Spleen (tissue), 11 donors: ENCODE results near the gene MPC1L. TPM values are rescaled to one million over a fixed set of nuclear protein-coding genes. Genes with fewer than 3 reads are reported as not detected.

ENCODE experiments used
- DNase-seq: peaks from one replicate; pipeline ENCODE4 v3.0.0-alpha.2; 2020
- H3K27ac ChIP-seq, 8 donors: fragments of 200-600 bp; sonication (generic) in 7 of 8; 1 replicate in 4 of 8; 2 replicates in 4 of 8; pipeline versions ENCODE4 v1.5.0 to v1.8.0; 2016 to 2021; ENCODE audit warnings: inconsistent platforms in 4 of 8, mild to moderate bottlenecking in 4 of 8, moderate library complexity in 1 of 8
- H3K27me3 ChIP-seq, 7 donors: fragments of 200-600 bp; sonication (generic) in 6 of 7; replicated peaks in 1 of 7; 1 replicate in 4 of 7; 2 replicates in 3 of 7; pipeline versions ENCODE4 v1.5.0 to v1.8.0; 2016 to 2021; ENCODE audit warnings: inconsistent platforms in 3 of 7, mild to moderate bottlenecking in 1 of 7
- H3K36me3 ChIP-seq, 6 donors: fragments of 200-600 bp; sonication (generic) in 5 of 6; 1 replicate in 4 of 6; 2 replicates in 2 of 6; pipeline versions ENCODE4 v1.5.0 to v1.8.0; 2016 to 2021; ENCODE audit warnings: inconsistent platforms in 2 of 6
- H3K4me1 ChIP-seq, 6 donors: fragments of 200-600 bp; sonication (generic) in 5 of 6; 1 replicate in 3 of 6; 2 replicates in 3 of 6; pipeline versions ENCODE4 v1.5.0 to v1.8.0; 2016 to 2021; ENCODE audit warnings: inconsistent platforms in 3 of 6
- H3K4me3 ChIP-seq, 8 donors: fragments of 200-600 bp; sonication (generic) in 7 of 8; 1 replicate in 4 of 8; 2 replicates in 4 of 8; pipeline versions ENCODE4 v1.5.0 to v1.8.0; 2016 to 2021; ENCODE audit warnings: inconsistent platforms in 4 of 8, mild to moderate bottlenecking in 4 of 8, moderate library complexity in 2 of 8
- H3K9me3 ChIP-seq, 8 donors: fragments of 200-600 bp; sonication (generic) in 7 of 8; 1 replicate in 4 of 8; 2 replicates in 4 of 8; pipeline versions ENCODE4 v1.5.0 to v1.8.0; 2016 to 2021; ENCODE audit warnings: inconsistent platforms in 4 of 8
- POLR2A ChIP-seq, 3 donors: fragments of 450-650 bp; IDR thresholded peaks; one replicate each; pipeline ENCODE4 v1.5.1; 2017; ENCODE audit warnings: antibody characterized with exemption in 3 of 3, mild to moderate bottlenecking in 1 of 3
- POLR2AphosphoS5 ChIP-seq, 3 donors: sonication (generic); formaldehyde crosslinking; IDR thresholded peaks; one replicate each; pipeline ENCODE4 v1.5.1; 2017; ENCODE audit warnings: antibody characterized with exemption in 3 of 3
- WGBS, 5 donors: extraction: QIAGEN DNeasy Blood & Tissue Kit in 3 of 5; methylation state at CpG; one replicate each; pipeline versions ENCODE4 v1.1.5 to v1.1.7; 2013 to 2018; 5-methylcytosine and 5-hydroxymethylcytosine counted together
- intact Hi-C: fragments of 100-400 bp; cut with DNase I; formaldehyde crosslinking; loops from one replicate; pipeline ENCODE4 v1.15.0; 2023; ENCODE audit warnings: low total_unique reads
- polyA plus RNA-seq, 3 donors: library from polyadenylated mRNA; stranded (reverse); fragments of 200-250 nt; gene quantifications; one replicate each; pipeline ENCODE4 v1.2.1, GENCODE V29; 2013
- total RNA-seq, 7 donors: library from RNA; depleted of rRNA in 3 of 7; stranded (reverse); fragments of >200 nt in 3 of 7; fragmentation: NEBNext Ultra II Directional in 4 of 7; extraction: Animal tissue kit (Norgen Biotek cat#: 25700) in 4 of 7; gene quantifications; one replicate each; pipeline versions ENCODE4 v1.1.0 to v1.2.1, GENCODE V29; 2016 to 2021
- TF ChIP-seq, protein P1 (sequence below), 11 experiments: fragments of 200-600 bp in 7 of 11; fragments of 450-650 bp in 4 of 11; sonication (generic) in 4 of 11; IDR thresholded peaks in 8 of 11; conservative IDR thresholded peaks in 3 of 11; 1 replicate in 7 of 11; 2 replicates in 4 of 11; pipeline versions ENCODE4 v1.4.0 to v1.8.0; 2016 to 2021; ENCODE audit warnings: antibody characterized with exemption in 11 of 11, inconsistent platforms in 4 of 11, mild to moderate bottlenecking in 1 of 11
- donor health status: healthy with polysubstance abuse.
- donor health status: DM: no; HTN: no; CAD: no; lungs with moderate emphysema.
- donor health status: DM: no; HTN: no; CAD: no.
- donor health status: Bipolar disorder and iron deficiency.
- donor health status: healthy.
- donor health status: DM: no; HTN: no; CAD: no.
- donor health status: DM: yes; HTN: yes; CAD: no.

The MPC1L gene
- total and polyA plus RNA-seq, 10 donors, result 0.28 TPM; not detected in 9

DNA sequence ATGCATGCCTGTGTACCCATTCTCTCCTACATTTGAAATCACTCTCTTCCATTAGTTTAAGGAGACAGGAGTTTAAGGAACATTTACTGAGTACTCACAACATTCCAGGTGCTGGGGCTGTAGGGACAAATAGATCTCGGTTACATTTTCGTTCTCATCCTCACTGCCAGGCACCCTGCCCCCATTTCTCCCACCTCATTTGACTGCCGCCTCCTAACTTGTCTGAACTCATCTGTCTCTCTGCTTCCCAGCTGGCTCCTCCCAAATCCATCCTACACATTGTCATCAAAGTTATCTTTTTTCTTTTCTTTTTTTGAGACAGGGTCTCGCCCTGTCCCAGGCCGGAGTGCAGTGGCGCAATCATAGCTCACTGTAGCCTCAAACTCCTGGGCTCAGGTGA, 19.8 kb upstream of the MPC1L start:
- intact Hi-C loops, result no loop called here
- Histone ChIP-seq H3K27me3 (peaks cover 0 to 4% (median 0%) of the 10 kb centered on the region in 7 donors), H3K4me1 (no peaks in the 10 kb centered on the region), H3K36me3 (peaks cover 0 to 69% (median 24%) of the 10 kb centered on the region in 6 donors), H3K27ac (no peak overlapping the region), H3K4me3 (no peak overlapping the region), H3K9me3 (no peaks in the 10 kb centered on the region)
- no peak for DNase-seq
- 89 to 99% (median 94%) methylated on average over 6 of the region's 6 CpGs for WGBS, 5 donors
- TF ChIP-seq, protein P1, sequence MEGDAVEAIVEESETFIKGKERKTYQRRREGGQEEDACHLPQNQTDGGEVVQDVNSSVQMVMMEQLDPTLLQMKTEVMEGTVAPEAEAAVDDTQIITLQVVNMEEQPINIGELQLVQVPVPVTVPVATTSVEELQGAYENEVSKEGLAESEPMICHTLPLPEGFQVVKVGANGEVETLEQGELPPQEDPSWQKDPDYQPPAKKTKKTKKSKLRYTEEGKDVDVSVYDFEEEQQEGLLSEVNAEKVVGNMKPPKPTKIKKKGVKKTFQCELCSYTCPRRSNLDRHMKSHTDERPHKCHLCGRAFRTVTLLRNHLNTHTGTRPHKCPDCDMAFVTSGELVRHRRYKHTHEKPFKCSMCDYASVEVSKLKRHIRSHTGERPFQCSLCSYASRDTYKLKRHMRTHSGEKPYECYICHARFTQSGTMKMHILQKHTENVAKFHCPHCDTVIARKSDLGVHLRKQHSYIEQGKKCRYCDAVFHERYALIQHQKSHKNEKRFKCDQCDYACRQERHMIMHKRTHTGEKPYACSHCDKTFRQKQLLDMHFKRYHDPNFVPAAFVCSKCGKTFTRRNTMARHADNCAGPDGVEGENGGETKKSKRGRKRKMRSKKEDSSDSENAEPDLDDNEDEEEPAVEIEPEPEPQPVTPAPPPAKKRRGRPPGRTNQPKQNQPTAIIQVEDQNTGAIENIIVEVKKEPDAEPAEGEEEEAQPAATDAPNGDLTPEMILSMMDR (IDR thresholded peaks at IDR 0.05 in 8 of 11, conservative IDR thresholded peaks at IDR 0.05 in 3 of 11), result no peak
- TF ChIP-seq POLR2A (IDR thresholded peaks at IDR 0.05) (no peak), POLR2AphosphoS5 (IDR thresholded peaks at IDR 0.05) (no peak)

DNA sequence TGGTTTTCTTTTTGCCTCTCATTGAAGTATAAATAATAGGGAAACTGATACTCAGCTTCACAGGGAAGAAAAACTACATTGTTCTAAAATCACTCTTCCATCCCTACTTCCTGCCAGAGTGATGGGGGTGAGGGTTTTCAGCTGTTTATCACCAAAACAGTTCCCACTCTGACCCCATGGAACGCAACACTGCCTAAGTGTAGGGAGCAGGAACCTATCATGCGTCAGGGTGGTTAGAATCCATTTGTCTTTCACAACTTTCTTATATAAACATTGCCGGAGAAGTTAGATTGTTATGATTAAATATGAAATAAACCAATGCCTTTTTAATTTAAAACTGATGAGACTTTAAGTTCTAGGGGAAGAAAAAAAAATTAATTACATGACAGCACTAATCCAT, 15.8 kb upstream of the MPC1L start:
- H3K4me1 ChIP-seq, result no peaks in the 10 kb centered on the region
- H3K27me3 ChIP-seq, result peaks cover 0 to 4% (median 0%) of the 10 kb centered on the region in 7 donors
- no peak for DNase-seq
- no peak overlapping the region for H3K4me3 ChIP-seq
- no peak overlapping the region for H3K27ac ChIP-seq
- intact Hi-C loops, result no loop called here
- H3K9me3 ChIP-seq, result no peaks in the 10 kb centered on the region
- WGBS, 5 donors, result 69 to 89% (median 82%) methylated on average over 3 of the region's 3 CpGs
- no peak for TF ChIP-seq POLR2A (IDR thresholded peaks at IDR 0.05)
- no peak for TF ChIP-seq POLR2AphosphoS5 (IDR thresholded peaks at IDR 0.05)
- TF ChIP-seq, protein P1 (IDR thresholded peaks at IDR 0.05 in 8 of 11, conservative IDR thresholded peaks at IDR 0.05 in 3 of 11), result no peak
- peaks cover 0 to 29% (median 7%) of the 10 kb centered on the region in 6 donors for H3K36me3 ChIP-seq

DNA sequence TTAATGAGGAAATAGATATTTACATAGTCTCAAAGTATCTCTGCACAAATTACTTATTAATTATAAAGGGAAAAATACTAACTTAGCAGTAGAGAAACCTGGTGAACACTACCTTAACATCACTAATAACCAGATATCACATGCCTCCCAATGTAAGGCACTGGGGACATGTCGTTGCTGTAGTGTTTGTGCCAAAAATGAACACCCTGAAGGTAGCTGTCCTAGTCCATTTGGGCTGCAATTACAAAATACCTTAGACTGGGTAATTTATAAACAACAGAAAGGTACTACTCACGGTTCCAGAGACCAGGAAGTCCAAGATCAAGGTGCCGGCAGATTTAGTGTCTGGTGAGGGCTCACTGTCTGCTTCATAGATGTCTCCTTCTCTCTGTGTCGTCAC, 10.7 kb upstream of the MPC1L start:
- intact Hi-C loops, result no loop called here
- 57 to 66% (median 63%) methylated on average over 4 of the region's 4 CpGs for whole genome bisulfite sequencing, 5 donors
- no peaks in the 10 kb centered on the region for H3K36me3 ChIP-seq
- no peaks in the 10 kb centered on the region for H3K9me3 ChIP-seq
- H3K27me3 ChIP-seq, result no peaks in the 10 kb centered on the region
- no peak overlapping the region for H3K4me3 ChIP-seq
- TF ChIP-seq POLR2A (IDR thresholded peaks at IDR 0.05), result no peak
- TF ChIP-seq POLR2AphosphoS5 (IDR thresholded peaks at IDR 0.05), result no peak
- TF ChIP-seq, protein P1 (IDR thresholded peaks at IDR 0.05 in 8 of 11, conservative IDR thresholded peaks at IDR 0.05 in 3 of 11), result no peak
- no peak overlapping the region for H3K27ac ChIP-seq
- DNase-seq, result no peak
- H3K4me1 ChIP-seq, result no peaks in the 10 kb centered on the region

DNA sequence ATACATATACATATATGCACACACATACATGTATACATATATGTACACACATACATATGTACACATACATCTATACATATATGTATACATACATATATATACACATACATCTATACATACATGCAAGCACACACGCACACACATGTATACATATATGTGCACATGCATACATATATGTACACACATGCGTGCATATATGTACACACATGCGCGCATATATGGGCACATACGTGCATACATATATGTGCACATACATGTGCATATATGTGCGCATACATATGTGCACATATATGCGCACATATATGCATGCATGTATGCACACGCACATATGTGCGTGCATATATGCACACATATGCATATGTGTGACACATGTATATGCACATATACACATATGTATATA, 7.3 kb upstream of the MPC1L start:
- no peaks in the 10 kb centered on the region for H3K4me1 ChIP-seq
- H3K4me3 ChIP-seq, result no peak overlapping the region
- no peaks in the 10 kb centered on the region for H3K36me3 ChIP-seq
- intact Hi-C loops, result no loop called here
- TF ChIP-seq POLR2AphosphoS5 (IDR thresholded peaks at IDR 0.05) (no peak), POLR2A (IDR thresholded peaks at IDR 0.05) (no peak)
- TF ChIP-seq, protein P1 (IDR thresholded peaks at IDR 0.05 in 8 of 11, conservative IDR thresholded peaks at IDR 0.05 in 3 of 11), result no peak
- WGBS, 5 donors, result 77 to 90% (median 84%) methylated on average over 8 to 9 of the region's 9 CpGs
- DNase-seq, result no peak
- no peak overlapping the region for H3K27ac ChIP-seq
- no peaks in the 10 kb centered on the region for H3K27me3 ChIP-seq
- H3K9me3 ChIP-seq, result no peaks in the 10 kb centered on the region
